ENCODE data around the gene TUBB1.

Gene TUBB1

DNA sequence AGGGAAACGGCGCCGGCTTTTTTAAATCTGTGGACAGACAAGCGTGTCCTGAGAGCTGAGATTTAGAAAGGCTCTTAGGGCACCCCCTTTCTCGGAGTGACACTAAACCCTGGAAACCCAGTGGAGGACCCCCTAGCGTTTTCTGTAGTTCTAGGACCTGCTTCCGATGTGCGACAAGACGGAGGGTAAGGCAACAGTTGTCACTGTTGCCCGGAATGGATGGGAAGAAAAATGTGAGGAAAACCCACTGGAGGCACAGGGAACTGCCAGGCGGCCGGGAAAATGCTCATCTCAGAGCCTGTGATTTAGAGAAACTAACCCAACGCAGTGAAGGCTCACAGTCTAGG lies 13.5 kb downstream of the TUBB1 start:
- Histone ChIP-seq H3K9me3 (ENCODE audit: control insufficient read depth, insufficient read depth, low read depth, low read length) (no peaks in the 10 kb centered on the region), H3K4me1 (ENCODE audit: control insufficient read depth, insufficient read depth, low read length) (peaks cover 7% of the 10 kb centered on the region; the same call in 1 of the 2 replicates), H3K36me3 (ENCODE audit: control insufficient read depth in 2 of 2, insufficient read depth in 1 of 2, low read length in 2 of 2) (peaks cover 16 to 77% of the 10 kb centered on the region in 2 experiments; a peak in 2 of 3 replicates), H3K27ac (ENCODE audit: extremely low read depth, low read depth, low read length) (peak overlapping the region; percentile 91), H3K4me3 (ENCODE audit: low read depth, low read length) (peak overlapping the region; percentile 45)
- POLR2A ChIA-PET, result interaction anchor here (0.7 to 2.2 kb wide), 25 partner anchors 9 to 381 kb away, joined by 3 to 28 read pairs (median 6); partner anchors contain the start of genes NELFCD, PRELID3B, STX16 and TUBB1
- CTCF ChIA-PET, result interaction anchor here (0.7 to 1.0 kb wide), 2 partner anchors 55 to 916 kb away, joined by 3 to 5 read pairs; no protein-coding TSS in a partner anchor
- no peak for TF ChIP-seq ZFHX2 (tag by site-specific recombination; conservative IDR thresholded peaks at IDR 0.05)
- no peak for TF ChIP-seq ZNF561 (tag by site-specific recombination; IDR thresholded peaks at IDR 0.05; ENCODE audit: borderline replicate concordance)
- TF ChIP-seq ZNF423 (tag by site-specific recombination; IDR thresholded peaks at IDR 0.05), result no peak
- peak; percentile 15; the same call in 1 of the 2 replicates for TF ChIP-seq ZIC2 (tag by site-specific recombination; IDR thresholded peaks at IDR 0.05)
- TF ChIP-seq OVOL3 (tag by site-specific recombination; IDR thresholded peaks at IDR 0.05), result no peak
- peak; percentile 92 for TF ChIP-seq IKZF3 (tag by site-specific recombination; IDR thresholded peaks at IDR 0.05)
- TF ChIP-seq SCRT2 (tag by site-specific recombination; IDR thresholded peaks at IDR 0.05), result peak; percentile 98
- no peak for TF ChIP-seq ZNF19 (tag by site-specific recombination; IDR thresholded peaks at IDR 0.05; ENCODE audit: low read depth)
- no peak for TF ChIP-seq KLF9 (tag by site-specific recombination; IDR thresholded peaks at IDR 0.05; ENCODE audit: low read depth)
- peak; percentile 10; the same call in 1 of the 2 replicates for TF ChIP-seq SP7 (tag by site-specific recombination; IDR thresholded peaks at IDR 0.05)
- no peak for TF ChIP-seq ZNF501 (tag by site-specific recombination; IDR thresholded peaks at IDR 0.05)
- TF ChIP-seq ZNF513 (tag by site-specific recombination; IDR thresholded peaks at IDR 0.05), result no peak
- TF ChIP-seq, protein P1, sequence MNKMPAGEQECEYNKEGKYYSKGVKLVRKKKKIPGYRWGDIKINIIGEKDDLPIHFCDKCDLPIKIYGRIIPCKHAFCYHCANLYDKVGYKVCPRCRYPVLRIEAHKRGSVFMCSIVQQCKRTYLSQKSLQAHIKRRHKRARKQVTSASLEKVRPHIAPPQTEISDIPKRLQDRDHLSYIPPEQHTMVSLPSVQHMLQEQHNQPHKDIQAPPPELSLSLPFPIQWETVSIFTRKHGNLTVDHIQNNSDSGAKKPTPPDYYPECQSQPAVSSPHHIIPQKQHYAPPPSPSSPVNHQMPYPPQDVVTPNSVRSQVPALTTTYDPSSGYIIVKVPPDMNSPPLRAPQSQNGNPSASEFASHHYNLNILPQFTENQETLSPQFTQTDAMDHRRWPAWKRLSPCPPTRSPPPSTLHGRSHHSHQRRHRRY (tag by site-specific recombination; IDR thresholded peaks at IDR 0.05), result no peak
- TF ChIP-seq ZSCAN30 (tag by site-specific recombination; IDR thresholded peaks at IDR 0.05), result no peak; the same call in 1 of the 2 replicates
- peak; percentile 26; the same call in 1 of the 2 replicates for TF ChIP-seq ZNF629 (tag by site-specific recombination; IDR thresholded peaks at IDR 0.05)
- TF ChIP-seq KLF10 (tag by site-specific recombination; IDR thresholded peaks at IDR 0.05), result no peak; the same call in 1 of the 2 replicates
- no peak for TF ChIP-seq ZNF140 (tag by site-specific recombination; IDR thresholded peaks at IDR 0.05)
- TF ChIP-seq PRDM2 (tag by site-specific recombination; IDR thresholded peaks at IDR 0.05; ENCODE audit: borderline replicate concordance), result no peak
- TF ChIP-seq, protein P2, sequence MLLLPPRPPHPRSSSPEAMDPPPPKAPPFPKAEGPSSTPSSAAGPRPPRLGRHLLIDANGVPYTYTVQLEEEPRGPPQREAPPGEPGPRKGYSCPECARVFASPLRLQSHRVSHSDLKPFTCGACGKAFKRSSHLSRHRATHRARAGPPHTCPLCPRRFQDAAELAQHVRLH (tag by site-specific recombination; IDR thresholded peaks at IDR 0.05), result no peak
- TF ChIP-seq, protein P3, sequence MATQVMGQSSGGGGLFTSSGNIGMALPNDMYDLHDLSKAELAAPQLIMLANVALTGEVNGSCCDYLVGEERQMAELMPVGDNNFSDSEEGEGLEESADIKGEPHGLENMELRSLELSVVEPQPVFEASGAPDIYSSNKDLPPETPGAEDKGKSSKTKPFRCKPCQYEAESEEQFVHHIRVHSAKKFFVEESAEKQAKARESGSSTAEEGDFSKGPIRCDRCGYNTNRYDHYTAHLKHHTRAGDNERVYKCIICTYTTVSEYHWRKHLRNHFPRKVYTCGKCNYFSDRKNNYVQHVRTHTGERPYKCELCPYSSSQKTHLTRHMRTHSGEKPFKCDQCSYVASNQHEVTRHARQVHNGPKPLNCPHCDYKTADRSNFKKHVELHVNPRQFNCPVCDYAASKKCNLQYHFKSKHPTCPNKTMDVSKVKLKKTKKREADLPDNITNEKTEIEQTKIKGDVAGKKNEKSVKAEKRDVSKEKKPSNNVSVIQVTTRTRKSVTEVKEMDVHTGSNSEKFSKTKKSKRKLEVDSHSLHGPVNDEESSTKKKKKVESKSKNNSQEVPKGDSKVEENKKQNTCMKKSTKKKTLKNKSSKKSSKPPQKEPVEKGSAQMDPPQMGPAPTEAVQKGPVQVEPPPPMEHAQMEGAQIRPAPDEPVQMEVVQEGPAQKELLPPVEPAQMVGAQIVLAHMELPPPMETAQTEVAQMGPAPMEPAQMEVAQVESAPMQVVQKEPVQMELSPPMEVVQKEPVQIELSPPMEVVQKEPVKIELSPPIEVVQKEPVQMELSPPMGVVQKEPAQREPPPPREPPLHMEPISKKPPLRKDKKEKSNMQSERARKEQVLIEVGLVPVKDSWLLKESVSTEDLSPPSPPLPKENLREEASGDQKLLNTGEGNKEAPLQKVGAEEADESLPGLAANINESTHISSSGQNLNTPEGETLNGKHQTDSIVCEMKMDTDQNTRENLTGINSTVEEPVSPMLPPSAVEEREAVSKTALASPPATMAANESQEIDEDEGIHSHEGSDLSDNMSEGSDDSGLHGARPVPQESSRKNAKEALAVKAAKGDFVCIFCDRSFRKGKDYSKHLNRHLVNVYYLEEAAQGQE (tag by site-specific recombination; IDR thresholded peaks at IDR 0.05), result no peak
- TF ChIP-seq ZNF174 (tag by site-specific recombination; IDR thresholded peaks at IDR 0.05), result no peak
- TF ChIP-seq ZNF169 (tag by site-specific recombination; IDR thresholded peaks at IDR 0.05), result no peak
- TF ChIP-seq ZNF692 (tag by site-specific recombination; IDR thresholded peaks at IDR 0.05), result peak; percentile 12; the same call in 1 of the 2 replicates
- no peak for TF ChIP-seq ZNF175 (tag by site-specific recombination; IDR thresholded peaks at IDR 0.05)
- no peak for TF ChIP-seq ZNF350 (tag by site-specific recombination; IDR thresholded peaks at IDR 0.05)
